ENCODE measurements around the gene YTHDF1.
A peak's percentile ranks its signal among the peaks of the same experiment; 100 is the strongest.

YTHDF1 gene

DNA sequence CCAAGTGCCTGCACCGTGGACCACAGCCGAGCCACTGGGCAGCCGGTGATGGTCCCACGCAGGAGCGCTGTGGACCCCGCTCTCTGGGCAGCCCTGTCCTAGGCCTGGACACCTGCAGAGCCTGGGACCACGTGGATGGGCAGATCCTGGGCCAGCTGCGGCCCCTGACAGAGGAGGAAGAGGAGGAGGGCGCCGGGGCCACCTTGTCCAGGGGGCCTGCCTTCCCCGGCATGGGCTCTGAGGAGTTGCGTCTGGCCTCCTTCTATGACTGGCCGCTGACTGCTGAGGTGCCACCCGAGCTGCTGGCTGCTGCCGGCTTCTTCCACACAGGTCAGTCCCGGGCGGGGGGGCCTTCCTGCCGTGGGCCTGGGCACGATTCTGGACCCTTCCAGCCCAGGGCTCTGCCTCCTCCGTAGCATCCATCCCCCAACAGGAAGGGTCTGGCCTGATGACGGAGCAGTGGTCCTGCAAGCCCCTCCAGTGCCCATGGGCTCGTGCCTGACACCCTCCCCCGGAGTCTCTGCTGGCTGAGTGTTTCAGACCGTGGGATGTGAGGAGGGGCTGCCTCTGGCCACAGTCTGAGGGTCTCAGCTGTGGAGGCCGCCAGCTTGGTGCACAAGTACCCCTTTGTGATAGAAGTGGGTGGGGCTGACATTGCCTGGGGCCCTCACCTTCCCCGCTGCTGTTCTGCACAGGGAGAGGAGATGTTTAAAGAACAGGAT lies 20.3 kb upstream of the YTHDF1 start:
- TF ChIP-seq, protein P1, sequence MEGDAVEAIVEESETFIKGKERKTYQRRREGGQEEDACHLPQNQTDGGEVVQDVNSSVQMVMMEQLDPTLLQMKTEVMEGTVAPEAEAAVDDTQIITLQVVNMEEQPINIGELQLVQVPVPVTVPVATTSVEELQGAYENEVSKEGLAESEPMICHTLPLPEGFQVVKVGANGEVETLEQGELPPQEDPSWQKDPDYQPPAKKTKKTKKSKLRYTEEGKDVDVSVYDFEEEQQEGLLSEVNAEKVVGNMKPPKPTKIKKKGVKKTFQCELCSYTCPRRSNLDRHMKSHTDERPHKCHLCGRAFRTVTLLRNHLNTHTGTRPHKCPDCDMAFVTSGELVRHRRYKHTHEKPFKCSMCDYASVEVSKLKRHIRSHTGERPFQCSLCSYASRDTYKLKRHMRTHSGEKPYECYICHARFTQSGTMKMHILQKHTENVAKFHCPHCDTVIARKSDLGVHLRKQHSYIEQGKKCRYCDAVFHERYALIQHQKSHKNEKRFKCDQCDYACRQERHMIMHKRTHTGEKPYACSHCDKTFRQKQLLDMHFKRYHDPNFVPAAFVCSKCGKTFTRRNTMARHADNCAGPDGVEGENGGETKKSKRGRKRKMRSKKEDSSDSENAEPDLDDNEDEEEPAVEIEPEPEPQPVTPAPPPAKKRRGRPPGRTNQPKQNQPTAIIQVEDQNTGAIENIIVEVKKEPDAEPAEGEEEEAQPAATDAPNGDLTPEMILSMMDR (IDR thresholded peaks at IDR 0.05; ENCODE audit: control insufficient read depth, insufficient read depth, low read depth, low read length, missing control alignments) = no peak
- H3K4me3 ChIP-seq (ENCODE audit: control insufficient read depth, low read depth, low read length) = no peak overlapping the region
- no peak for DNase-seq (ENCODE audit: low read depth)

DNA sequence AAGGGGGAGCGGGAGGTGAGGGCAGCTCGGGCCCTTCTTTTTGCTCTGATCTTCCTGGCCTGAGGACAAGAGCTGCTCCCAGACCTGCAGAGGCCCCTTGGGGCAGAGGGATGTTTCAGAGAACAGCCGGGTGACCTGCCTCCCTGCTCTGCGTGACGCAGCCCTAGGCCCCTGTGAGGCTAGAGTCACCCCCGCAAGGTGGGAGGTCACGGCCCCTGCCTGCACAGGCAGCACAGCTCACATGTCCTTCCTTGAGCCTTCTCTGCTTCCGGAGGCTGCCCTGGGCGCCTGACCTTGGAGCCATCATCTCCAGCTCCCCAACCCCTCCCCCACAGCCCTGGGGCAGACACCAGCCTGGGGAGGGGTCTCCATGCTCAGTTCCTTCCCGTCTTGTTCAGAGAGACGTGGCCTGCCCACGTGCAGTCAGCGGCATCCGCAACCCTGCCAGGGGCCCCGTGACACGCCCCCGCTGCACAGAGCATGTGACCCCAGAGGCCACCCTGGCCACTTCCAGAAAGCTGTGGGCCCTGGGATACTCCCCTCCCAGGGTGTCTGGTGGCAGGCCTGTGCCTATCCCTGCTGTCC lies 19.6 kb upstream of the YTHDF1 start, which contains the start of gene BIRC7:
Gene BIRC7 (plus strand): TSS at position 507 of the 585 bp plus-strand sequence. CDS start 192 bp downstream, outside the sequence.
- no peak within 1 kb of the TSS for H3K4me3 ChIP-seq (ENCODE audit: control insufficient read depth, low read depth, low read length)
- TF ChIP-seq, protein P1 (IDR thresholded peaks at IDR 0.05; ENCODE audit: control insufficient read depth, insufficient read depth, low read depth, low read length, missing control alignments) = no peak
- no peak for DNase-seq (ENCODE audit: low read depth)

DNA sequence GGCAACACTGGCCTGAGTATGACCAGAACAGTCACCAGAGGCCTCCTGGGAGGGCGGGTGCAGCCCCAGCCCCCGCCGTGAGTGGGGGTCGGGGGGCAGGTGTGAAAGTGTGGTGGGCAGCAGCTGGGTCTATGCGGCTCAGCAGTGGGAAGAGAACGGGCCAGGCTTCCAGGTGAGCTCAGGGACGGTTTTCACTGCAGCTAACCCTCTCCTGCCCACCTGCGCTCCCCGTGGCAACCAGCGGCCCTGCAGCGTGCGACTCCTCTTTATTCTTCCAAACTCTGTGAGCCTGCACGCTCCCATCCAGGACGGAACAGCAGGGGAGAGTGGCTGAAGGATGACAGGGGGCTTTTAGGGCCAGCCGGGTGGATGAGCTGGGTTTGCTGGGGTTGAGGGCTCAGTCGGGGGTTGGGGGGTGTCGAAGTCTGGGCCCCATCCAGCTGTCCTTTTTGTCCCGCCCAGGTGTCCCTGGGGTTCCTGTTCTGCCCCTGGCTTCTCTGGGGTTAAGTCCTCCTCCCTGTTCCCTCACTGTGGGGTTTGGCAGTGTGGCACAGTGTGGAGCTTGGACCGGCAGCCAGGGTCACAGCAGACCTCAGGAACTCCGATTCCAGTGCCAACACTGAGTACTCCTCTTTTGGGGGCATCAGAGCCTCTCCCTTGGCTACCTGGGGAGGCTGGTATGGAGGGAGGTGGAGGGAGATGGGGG lies 18.9 kb upstream of the YTHDF1 start:
- TF ChIP-seq, protein P1 (IDR thresholded peaks at IDR 0.05; ENCODE audit: control insufficient read depth, insufficient read depth, low read depth, low read length, missing control alignments) = peak; percentile 41

DNA sequence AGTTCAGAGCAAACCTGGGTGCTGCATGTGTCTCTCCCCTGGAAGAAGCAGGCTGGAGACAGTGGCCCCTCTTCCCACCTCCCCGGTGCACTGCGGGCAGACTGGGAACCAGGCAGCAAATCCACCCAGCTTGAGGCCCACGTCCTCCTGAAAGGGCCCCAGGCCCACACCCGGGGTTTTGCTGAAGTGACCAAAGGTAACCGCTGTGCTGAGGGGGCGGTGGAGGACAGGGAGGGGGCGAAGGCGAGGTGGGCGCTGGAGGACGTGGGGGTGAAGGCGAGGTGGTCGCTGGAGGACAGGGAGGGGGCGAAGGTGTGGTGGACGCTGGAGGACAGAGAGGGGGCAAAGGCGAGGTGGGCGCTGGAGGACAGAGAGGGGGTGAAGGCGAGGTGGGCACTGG lies 18.0 kb upstream of the YTHDF1 start:
- no peak for DNase-seq (ENCODE audit: low read depth)
- TF ChIP-seq, protein P1 (IDR thresholded peaks at IDR 0.05; ENCODE audit: control insufficient read depth, insufficient read depth, low read depth, low read length, missing control alignments) = no peak
- H3K4me3 ChIP-seq (ENCODE audit: control insufficient read depth, low read depth, low read length) = no peak overlapping the region

More for the DNA sequence above, 18.9 kb upstream of the YTHDF1 start:
- no peak overlapping the region for H3K4me3 ChIP-seq (ENCODE audit: control insufficient read depth, low read depth, low read length)
- DNase-seq (ENCODE audit: low read depth) = no peak

DNA sequence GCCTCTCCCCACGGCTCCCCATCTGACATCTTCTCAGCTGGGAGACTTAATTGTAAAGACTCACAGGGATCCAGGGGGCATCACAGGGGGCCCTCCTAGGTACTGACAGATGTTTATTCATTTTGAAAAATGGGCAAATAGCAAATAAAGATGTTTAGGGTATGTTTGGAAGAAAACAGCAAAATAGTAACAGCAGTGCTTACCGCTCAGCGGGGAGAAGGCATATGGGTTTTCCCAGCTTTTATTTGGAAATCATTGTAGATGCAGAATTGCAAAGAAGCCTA lies 17.1 kb upstream of the YTHDF1 start:
- no peak overlapping the region for H3K4me3 ChIP-seq (ENCODE audit: control insufficient read depth, low read depth, low read length)
- TF ChIP-seq, protein P1 (IDR thresholded peaks at IDR 0.05; ENCODE audit: control insufficient read depth, insufficient read depth, low read depth, low read length, missing control alignments) = no peak
- no peak for DNase-seq (ENCODE audit: low read depth)

DNA sequence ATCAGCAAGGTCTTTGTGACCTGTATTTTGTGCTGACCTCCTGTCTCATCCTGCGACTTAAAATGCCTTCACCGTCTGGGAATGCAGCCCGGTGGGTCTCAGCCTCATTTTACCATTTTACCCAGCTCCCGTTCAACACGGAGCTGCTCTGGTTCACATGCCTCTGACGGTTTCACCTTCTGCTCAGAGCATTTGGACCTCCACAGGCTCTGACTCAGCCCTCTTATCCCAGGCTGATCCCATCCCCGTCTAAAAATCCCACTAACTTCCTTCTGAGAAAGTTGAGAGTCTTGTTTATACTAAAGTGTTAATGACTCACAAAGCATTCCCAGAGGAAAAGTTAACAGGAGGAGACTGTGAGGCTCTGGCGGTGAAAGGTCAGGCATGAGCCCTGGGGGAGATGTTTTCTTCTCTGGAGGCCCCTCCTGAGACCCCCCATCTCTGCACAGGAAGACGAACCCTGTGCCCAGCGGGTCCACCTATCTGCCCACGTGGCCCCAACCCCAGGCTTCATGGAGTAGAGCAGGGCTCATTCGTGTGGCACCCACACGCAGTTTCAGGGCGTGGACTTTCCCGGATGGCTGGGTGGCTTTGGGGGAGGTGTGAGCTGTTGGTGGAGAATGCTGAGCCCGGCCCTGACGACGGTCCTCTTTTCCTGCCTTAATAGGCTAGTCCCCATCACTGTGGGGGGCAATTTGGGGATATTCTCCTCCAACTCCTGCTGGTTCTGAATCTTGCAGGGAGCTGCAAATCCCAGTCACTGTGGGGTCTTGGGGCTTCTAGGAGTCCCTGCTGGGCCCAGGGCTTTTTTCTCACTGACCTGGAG lies 16.5 kb upstream of the YTHDF1 start:
- DNase-seq (ENCODE audit: low read depth) = peak; percentile 65
- peak overlapping the region; percentile 6 for H3K4me3 ChIP-seq (ENCODE audit: control insufficient read depth, low read depth, low read length)
- TF ChIP-seq, protein P1 (IDR thresholded peaks at IDR 0.05; ENCODE audit: control insufficient read depth, insufficient read depth, low read depth, low read length, missing control alignments) = no peak
